ENCODE data around the gene TNFRSF11A.

TNFRSF11A gene

DNA sequence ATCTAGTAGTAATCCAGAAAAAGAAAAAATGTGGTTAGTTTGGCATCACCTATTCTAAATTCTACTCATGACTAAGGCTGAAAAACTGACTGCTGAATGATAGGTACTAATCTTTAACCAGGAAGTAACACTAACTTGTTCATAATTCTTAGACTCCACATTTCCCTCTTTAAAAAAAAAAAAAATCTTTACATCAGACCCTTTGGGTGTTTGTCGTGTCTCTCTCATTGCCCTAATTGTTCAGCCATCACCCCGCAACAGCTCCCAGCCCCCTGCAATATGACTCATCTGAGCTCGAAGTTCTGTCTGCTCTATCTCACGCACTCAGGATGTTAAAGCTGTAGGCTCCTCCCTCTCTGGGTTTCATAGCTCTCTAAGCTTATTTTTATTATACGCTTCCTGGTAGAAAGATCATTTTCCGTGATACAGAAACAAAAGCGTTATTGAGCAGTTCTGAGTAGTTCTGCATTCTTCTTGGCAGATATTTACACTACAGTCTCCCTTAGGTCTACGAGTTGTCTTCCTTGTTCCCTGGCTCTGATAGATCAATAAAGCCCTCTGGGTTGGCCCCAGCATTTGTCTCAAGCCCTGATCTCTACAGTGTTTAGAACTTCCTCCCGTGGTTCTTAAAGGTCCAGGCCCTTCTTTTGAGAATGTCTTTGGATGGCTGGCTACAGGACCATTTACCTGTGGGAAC, 95.6 kb downstream of the TNFRSF11A start:
- no peak for DNase-seq

DNA sequence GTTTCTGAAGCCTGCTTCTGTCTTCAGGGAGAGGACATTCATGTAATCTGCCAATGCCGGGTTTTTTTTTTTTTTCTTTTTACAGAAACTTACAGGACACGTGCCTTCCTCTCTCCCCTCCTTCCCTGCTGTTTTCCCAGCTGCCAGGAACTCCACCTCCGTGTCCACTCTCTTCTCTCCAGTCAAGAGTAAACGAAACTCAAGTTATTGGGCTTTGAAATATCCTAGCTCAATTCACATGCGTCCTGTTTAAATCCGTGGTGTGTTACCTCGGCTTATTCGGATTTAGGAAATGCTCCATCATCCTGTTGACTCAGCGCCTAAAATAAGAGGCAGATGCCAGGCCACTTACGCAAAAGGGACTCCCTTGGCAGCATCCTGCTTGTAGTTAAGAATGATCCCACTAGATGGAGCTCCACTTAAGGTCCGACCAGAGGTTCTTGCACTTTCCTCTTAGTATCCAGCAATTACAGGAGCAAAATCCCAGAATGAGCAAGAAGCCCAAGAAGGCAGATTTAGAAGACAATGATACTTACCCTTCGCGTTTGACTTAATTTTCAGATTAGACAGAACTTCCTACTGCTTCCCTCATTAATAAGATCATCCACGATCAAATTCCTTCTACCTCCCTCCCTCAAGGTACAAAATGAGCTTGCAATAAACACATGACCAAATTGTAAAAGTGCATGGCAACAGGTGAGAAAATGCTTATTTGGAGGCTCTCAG, 100.5 kb downstream of the TNFRSF11A start:
- no peak for DNase-seq

DNA sequence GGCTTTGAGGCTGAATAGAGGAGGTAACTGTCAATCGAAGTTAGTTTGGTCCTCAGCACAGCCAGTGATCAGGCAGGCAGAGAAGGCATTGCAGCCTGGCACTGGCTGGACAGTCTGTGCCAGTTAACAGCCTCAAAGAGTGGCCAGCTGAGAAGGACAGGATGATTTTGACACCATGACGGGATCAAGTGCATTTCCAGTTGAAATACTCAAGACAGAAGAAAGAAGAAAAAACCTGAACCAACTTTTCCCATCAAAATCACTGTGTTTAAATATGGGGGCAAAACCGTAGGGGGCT, 101.0 kb downstream of the TNFRSF11A start:
- DNase-seq = no peak

DNA sequence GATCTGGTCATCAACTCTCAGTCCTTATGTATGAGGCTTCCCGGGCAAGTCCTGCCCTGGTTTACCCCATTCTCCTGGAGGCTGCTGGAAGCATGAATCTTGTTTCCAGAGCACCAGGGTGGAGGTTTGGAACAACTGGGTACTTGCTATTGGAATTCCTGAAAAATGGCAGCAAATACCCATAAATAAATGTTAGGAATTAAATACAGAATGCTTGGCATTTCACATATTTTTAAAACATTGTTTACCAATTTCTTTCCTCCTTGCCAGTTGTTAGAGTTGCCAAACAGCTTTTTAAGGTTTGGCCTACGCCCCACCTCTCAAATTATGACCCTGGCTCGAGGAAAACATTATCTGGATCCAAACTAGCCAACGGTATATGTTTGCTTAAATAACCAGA, 107.1 kb downstream of the TNFRSF11A start:
- DNase-seq = no peak

DNA sequence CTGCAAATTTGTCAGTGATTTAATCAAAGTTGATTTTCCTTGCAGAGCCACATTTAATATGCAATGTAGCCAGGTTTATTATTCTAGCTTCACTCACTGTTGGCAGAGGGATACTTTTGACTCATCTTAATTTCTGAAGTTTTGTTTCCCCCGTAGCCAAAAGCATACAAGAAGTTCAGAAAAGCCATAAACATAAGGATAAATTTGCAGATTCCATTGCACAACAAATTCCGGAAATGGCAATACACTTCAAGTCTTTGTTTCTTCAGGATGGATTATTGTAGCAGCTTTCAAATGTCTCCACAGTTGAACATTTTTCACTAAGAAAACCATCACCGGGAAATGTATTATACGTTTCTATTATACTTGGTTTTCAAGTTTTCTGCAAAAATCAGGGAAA, 109.7 kb downstream of the TNFRSF11A start:
- no peak for DNase-seq

DNA sequence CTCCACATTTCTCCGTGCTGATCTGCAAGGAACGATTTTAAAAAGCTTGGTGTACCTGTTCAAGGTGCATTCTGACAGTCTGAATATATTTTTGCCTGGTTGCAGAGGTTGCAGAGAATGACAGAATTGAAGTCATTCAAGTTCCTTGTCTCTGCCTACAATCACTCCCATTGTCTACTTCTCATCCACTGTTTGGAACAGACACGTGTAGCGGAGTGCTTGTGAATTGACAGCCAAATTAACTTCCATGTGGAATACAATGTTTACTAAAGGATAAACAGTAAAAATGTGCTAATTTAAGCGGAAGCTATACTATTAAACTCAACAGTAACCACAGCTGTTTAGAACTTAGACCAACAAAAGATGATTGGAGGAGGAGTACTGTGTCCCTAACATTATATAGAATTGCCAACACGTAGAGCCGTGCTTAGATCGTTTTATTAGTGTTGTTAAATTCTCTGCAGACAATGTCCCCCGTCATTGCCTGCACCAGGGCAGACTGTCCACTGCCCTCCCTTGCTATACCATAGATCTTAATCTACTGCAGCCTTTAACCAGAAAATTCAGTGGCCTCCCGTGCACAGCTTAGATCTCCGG, 110.4 kb downstream of the TNFRSF11A start:
- no peak for DNase-seq

DNA sequence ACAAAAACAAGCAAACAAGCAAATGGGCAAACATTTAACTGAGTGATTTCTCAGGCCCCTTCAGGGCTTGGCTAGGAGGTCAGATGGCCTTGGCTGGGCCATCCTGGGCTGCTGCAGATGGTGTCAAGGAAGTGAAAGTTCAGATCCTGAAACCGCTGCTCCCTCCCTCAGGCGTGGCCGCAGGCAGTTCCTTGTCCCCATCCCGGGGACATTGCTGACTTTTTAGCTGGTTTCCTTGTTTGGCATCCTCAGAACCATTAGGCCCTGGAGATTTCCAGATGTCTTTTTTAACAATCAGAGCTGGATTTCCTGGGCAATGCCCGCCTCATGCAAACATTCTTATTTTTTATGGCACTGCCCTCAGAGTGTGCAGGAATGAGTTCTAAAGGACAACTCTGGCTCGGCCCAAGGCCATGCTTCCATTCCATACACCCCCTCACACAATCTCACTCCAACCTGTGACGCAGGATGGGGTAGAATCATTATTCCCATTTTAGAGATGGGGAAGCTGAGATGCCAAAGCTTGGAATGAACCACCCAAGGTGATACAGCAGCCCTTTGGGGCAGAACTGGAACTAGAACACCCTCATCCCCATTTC, 111.6 kb downstream of the TNFRSF11A start:
- DNase-seq = no peak

DNA sequence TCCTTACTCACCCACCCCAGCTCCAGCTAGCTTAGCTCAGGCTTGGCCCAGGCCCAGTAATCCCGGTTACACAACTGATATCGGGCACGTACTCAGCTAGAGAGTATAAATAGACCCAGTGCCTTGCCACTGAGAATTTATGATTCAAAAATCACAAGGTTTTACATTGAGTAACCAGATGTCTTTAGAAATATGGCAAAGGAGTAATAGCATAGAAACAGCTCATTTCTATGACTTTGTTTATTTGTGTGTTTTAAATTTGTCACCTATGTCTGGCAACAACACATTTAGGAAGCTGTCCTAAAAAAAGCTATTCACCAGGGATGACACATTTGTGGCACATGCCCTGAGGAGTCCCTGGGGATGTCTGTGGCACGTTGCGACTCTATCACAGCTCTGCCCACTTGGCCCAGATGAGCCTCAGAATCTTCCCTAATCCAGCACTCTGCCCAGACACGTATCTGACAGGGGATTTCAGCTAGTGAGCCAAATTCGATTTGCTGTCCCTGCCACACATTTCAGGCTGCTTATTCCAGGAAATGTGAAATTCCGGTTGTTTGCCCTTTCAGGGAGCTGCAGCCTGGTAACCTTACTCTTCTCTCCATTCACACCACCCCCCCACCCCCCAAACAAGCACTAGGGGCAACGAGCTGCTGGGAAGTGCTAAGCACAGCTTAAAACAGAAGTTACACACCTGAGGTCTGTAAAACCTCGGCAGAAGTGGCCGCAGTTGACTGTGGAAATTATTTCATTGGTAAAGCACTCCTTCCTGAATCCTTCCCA, 112.3 kb downstream of the TNFRSF11A start:
- DNase-seq = no peak

DNA sequence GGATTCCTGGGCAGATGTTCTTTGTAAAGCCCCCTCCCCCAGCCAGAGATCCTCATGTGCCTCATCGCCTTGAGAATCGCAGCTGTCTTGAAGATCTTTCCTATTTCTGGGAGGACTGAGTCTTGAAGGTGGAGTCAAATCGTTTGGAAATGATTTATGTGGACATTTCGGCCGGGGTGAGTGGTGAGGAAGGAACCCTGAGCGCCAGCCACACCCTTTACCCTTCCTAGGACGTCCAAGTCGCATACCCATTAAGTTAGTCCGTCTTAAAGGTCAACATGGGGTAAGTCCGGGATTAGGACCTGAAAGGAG, 112.9 kb downstream of the TNFRSF11A start:
- no peak for DNase-seq

DNA sequence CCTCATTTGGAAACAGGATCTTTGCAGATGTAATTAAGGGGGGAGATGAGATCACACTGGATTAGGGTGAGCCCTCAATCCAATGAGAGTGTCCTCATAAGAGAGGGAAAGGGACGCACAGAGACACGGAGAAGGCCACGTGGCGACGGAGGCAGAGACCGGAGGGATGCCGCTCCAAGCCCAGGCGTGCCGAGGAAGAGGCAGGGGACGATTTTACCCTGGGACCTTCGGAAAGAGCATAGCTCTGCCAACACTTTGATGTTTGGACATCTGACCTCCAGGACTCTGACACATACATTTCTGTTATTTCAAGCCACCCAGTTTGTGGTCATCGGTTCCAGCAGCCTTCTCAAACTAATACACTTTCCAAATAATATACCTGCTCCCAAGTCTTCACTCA, 113.3 kb downstream of the TNFRSF11A start:
- DNase-seq = no peak

DNA sequence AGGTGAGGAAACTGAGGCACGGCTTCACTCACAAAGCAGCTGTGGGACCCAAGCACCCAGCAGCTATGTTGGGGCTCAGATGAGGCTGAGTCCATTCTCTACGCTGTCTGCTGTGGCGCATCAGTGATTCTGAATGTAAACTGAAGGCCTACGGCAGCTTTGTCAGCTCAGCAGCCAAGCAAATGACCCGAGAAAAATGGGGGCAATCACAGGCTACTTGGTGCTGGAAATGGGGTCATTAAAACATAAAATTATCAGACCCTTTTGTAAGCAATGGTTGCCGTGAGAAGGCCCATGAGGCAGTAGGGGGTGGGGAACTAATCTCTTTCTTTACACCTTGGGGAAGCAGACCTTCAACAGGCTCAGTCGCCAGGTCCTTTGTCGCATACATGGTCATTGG, 113.8 kb downstream of the TNFRSF11A start:
- no peak for DNase-seq

Measured in activated gamma-delta T cell (primary cell).